ENCODE data around the gene PRKAG2.

- no peak for TF ChIP-seq EZH2 (IDR thresholded peaks at IDR 0.05; ENCODE audit: insufficient read depth, poor library complexity, severe bottlenecking)
- TF ChIP-seq EZH2phosphoT487 (IDR thresholded peaks at IDR 0.05; ENCODE audit: insufficient read depth, low read depth), result no peak
Measured at GRCh38 chr7:151845412-151846205, 31.3 kb downstream of the PRKAG2 start.
